HG02759 (cell line): Measurements from ENCODE around the gene TIMELESS.
"Not testable (repeated sequence)": the region's sequence is repeated elsewhere in the genome, so short reads cannot be mapped to it uniquely, and the experiment has no call there.

Source experiments
- ATAC-seq: cut with Tn5 transposase; IDR thresholded peaks from one replicate; pipeline ENCODE4 v1.9.1; 2021; ENCODE audit warnings: mild to moderate bottlenecking, moderate library complexity; ENCODE audit not compliant: unreplicated experiment

The TIMELESS gene

DNA sequence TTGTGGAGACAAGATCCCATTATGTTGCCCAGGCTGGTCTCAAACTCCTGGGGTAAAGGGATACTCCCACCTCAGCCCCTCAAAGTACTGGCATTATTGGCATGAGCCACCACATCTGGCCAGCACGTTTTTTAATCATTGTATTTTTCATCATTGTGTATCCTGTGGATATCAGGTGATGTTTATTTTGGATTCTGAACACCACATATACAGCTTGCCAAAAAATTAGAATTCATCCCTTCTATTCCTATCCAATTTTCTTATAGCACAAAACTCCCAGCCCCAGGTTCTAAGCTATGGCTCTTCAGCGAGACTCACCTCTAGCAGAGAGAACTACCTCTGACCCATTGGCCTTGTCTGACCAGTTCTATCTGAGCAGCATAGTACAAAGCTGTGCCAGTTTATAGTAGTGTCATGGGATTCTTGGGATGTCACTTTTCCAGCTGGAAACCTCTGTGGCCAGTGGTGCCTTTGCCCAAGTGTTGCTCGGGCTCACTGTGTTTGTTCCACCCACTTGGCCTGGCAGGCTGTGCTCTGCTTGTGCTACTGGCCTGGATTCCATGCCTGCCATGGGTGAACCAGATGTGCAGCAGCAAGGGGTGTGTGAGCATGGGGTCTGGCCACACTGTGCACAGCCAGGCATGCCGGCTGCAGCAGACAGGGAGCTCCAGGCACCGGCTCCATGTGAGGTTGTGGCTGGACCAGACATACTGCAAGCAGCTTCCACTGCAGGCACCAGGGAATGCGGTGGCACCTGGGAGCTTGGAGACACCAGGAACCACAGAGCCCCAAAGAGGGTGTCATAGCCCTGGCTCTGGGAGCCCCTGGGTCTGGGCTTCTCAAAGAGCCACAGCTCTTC is 37.2 kb downstream of the TIMELESS start:
- ATAC-seq: no peak

DNA sequence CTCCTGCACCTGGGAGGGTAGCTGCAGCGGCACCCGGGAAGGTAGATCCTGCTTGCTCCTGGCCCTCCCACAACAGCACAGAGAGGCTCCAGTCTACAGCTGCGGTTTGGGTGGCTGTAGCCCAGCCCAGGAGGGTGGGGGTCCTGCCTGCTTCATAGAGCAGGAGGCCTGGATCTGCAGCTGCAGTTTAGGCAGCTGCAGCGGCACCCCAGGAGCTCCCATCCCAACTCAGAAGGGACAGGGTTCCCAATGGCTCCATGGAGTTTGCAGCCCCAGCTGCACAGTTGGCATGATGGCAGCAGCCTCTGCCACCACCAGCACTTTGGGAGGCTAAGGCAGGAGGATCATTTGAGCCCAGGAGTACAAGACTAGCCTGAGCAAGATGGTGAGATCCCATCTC is 38.5 kb downstream of the TIMELESS start:
- ATAC-seq: no peak

DNA sequence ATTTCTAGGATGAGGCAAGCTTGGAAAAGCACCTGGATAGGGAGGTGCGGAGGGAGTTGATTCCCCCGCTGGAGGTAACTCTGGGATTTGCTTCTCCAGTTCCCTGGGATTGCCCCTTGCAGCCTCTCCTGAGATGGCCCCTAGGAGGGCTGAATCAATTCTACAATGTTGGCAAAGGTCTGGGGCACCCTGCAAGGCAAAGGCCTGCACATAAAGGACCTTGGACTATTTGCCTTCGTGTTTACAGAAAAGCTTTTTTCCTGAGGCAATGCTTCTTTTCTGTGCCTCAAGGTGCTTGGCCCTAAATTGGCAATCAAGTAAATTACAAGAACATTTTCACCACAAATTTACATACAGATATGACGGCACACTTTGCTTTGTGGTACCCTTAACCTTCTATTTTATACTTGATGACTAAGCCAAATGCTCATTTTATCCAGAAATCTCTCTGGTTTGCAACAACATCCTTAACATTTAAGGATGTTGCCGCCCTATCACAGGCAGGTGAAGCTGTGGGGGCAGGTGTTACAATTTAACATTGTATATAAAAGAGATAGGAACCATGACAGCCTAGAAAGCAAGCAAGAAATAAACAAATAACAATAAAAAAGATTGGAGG is 40.3 kb downstream of the TIMELESS start:
- ATAC-seq: no peak

DNA sequence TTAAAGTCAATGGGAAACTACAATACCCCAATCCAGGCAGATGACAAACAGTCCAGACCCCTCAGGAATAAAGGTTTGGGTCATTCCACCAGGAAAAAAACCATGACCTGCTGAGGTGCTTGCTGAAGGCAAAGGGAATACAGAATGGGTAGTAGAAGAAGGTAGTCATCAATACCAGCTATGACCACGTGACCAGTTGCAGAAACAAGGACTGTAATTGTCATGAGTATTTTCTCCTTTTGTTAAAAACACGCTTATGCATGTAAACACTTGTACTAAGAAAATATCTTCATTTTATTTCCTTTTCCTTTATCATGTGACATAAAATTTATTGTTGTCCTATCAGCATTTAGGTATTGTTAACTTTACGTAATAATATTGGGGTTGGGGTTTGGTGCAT is 45.0 kb downstream of the TIMELESS start:
- ATAC-seq: not testable (repeated sequence)

DNA sequence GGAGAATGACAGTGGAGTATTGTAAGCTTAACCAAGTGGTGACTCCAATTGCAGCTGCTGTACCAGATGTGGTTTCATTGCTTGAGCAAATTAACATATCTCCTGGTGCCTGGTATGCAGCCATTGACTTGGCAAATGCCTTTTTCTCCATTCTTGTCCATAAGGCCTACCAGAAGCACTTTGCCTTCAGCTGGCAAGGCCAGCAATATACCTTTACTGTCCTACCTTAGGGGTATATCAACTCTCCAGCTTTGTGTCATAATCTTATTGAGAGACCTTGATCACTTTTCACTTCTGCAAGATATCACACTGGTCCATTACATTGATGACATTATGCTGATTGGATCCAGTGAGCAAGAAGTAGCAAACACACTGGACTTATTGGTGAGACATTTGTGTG is 47.6 kb downstream of the TIMELESS start:
- ATAC-seq: not testable (repeated sequence)

DNA sequence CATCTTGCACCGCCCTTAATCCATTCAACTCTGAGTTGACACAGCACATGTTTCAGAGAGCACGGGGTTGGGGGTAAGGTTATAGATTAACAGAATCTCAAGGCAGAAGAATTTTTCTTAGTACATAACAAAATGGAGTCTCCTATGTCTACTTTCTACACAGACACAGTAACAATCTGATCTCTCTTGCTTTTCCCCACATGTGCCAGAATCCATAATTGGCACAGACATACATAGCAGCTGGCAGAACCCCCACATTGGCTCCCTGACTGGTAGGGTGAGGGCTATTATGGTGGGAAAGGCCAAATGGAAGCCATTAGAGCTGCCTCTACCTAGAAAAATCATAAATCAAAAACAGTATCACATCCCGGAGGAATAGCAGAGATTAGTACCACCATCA is 48.1 kb downstream of the TIMELESS start:
- ATAC-seq: not testable (repeated sequence)

DNA sequence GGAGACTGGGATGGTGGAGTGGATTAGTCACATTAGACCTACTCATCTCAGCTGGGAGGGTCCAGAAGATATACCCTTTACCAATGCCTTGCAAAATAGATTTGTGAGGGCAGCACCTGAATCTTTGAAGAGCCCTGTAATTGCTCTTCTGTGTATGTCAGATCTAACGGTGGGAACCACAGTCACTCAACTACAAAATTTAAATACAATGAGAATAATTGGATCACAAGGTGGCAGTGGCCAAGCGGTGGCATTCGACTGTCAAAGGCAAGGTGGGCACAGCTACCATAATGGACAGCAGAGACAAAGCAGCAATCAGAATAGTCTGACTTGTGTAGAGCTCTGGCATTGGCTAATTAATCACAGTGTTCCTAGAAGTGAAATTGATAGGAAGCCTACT is 49.8 kb downstream of the TIMELESS start:
- ATAC-seq: not testable (repeated sequence)

DNA sequence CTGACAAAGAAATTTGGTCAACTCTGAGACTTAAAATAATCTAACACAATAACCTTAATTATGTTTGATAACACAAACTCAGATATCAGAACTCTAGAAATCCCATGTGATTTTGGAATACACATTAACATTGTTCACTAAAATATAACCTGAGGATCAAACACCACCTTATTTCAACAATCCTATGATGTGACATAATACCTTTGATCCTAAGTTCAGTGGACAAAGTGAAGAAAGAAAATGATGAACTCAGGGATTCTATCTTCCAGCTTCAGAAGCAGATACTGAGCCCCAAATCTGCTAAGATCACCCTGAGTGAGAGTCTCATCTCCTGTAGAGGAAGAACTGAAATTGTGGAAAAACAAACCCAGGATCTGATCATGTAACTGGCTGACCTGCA is 50.9 kb downstream of the TIMELESS start:
- ATAC-seq: no peak

DNA sequence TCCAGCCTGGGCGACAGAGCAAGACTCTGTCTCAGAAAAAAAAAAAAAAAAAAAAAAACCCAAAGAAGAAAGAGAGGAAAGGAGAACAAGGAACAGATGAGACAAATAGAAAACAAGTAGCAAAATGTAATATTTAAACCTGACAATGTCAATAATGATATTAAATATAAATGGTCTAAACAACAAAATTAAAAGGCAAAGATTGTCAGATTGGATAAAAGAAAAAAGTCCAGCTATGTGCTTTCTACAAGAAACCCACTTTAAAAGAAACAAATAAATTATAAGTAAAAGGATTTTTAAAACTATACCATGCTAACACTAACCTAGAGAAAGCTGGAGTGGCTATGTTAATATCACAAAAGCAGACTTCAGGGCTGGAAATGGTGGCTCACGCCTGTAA is 56.9 kb downstream of the TIMELESS start:
- ATAC-seq: no peak

DNA sequence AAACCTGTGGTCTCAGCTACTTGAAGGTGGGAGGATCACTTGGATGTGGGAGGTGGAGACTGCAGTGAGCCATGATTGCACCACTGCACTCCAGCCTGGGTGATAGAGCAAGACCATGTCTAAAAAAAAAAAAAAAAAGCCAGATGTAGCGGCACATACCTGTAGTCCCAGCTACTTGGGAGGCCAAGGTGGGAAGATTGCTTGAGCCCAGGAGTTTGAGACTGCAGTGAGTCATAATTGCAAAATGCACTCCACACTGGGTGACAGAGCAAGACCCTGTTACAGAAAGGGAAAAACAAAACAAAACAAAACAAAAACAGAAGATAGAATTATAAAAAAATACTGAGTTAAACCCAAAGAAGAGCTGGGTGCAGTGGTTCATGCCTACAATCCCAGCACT is 57.5 kb downstream of the TIMELESS start:
- ATAC-seq: no peak

DNA sequence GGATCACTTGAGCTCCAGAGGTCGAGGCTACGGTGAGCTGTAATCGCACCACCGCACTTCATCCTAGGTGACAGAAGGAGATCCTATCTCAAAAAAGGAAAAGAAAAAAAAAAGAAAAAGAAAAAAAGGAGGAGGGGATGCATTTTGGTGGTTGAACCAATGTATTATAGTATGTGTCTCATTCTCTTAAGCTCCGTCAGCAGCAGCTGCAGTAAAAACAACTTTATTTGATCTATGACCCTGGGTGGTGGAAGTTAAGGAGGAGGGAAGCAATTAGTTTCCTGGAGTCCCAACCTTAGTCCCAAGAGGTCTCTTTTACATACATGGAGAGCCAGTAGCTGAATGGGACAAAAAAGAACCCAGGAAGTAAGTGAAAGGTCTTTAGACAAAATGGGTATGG is 59.8 kb downstream of the TIMELESS start:
- ATAC-seq: no peak

DNA sequence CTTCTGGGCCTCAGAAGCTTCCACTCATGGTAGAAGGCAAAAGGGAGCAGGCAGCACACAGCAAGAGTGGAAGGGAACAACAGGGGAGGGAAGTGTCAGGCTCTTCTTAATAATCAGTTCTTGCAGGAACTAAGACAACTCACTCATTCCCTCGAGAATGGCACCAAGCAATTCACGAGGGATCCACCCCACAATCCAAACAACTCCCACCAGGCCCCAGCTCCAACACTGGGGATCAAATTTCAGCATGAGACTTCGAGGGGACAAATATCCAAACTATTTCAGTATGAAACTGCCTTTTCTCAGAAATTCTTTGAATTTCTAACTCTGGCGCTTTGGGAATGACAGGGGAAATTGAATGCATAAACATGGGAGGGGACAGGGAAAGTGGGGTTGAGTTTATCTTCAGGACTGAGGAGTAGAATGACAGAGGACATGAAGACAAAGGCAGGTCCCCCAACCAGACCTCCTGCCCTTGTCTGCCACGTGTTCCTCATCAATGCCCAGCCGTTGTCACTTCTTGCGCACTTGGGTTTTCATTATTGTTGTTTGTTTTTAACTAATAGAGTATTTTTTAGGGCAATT is 62.0 kb downstream of the TIMELESS start:
- ATAC-seq: no peak

DNA sequence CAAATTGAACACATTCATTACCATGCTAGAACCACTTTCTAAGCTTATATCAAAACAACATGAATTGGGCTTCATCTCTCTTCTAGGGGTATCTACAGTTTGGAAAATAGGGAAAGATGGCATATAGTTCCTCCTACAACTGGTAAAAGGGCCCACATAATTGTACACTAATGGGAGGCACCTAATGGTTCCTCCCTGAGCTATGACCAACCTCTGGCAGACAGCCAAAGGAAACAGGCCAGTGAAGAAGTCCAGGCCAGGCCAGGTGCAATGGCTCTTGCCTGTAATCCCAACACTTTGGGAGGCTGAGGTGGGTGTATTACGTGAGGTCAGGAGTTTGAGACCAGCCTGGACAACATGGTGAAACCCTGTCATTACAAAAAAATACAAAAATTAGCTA is 63.4 kb downstream of the TIMELESS start:
- no peak for ATAC-seq

DNA sequence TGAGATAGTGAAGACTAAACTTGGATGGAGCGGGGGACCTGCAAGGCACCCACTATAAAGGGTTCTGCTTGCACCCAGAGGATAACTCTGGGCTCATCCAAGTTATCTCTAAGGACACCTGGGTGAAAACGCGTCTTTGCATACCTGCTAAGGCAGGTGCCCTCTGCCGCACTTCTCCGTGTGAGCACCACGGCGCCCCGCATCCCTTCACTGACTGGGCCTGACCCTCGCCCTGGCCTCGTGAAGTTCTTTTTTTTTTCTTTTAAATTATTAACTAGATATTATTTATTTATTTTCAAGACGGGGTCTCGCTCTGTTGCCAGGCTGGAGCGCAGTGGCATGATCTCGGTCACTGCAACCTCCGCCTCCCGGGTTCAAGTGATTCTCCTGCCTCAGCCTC is 66.6 kb downstream of the TIMELESS start:
- no peak for ATAC-seq

DNA sequence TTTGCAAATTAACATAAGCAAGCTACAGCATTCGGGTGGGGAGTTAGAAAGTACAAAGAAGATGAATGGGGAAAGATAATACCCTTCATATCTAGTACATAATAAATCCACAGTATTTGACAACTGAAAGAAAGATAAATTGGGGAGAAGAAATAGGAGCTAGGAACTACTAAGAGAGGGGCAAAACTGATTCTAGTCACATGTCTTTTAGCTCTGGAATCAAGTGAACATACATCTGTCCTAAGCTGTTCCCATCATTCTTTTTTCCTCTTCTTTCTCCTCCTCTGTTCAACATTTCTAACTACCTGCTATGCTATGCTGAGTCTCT is 71.3 kb downstream of the TIMELESS start:
- no peak for ATAC-seq

DNA sequence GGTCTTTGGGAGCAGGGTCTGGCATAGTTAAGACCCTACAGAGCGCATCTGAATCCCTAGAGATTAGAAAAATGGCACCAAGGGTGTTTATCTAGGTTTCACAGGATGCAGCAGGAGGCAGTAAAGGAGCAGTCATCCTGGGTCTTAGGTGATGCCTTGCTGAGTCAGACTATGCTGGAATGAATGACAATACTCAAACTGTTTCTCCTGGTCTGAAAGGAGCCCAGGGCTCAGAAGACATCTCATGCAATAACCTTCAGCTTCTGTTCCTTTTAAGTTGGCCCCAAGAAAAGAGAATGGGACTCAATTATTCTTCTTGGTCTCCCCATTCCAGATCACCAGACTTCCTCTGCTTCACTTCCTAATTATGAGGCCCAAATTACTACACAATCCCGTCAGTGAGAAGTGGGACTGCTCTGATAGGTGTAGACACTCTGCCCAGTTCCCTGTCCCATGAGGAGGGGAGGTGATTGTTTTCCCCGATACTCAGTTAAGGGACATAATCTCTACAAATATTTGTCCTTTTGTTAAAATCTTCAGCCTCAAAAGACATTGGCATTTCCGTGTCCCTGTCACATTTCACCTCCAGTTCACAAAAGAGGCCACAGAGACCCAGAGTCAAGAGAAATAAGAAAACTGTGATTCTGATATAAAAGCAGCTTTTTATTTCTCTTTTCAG is 71.8 kb downstream of the TIMELESS start:
- no peak for ATAC-seq

DNA sequence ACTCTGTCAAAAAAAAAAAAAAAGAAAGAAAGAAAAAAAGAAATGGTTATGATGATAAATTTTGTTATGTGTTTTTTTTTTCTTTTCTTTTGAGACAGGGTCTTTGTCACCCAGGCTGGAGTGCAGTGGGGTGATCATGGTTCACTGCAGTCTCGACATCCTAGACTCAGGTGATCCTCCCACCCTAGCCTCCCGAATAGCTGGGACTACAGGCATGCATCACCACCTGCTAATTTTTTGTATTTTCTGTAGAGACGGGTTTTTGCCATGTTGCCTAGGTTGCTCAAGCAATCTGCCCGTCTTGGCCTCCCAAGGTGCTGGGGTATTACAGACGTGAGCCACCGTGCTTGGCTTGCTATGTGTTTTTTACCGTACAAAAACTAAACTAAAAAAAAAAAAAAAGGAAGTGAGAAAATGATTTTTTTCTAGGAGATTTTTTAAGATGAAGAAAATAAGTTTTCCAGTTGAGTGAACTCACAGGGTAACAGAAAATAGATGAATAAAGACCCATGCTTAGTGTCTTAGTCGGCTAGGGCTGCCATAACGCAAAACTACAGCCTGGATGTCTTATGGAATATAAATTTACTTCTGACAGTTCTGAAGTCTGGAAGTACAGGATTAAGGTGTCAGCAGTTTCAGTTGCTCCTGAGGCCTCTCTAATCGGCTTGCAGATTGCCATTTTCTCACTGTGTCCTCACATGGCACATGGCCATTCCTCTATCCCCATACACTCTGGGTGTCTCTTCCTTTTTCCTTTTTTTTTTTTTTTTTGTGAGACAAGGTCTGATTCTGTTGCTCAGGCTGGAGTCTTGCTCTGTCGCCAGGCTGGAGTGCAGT is 73.4 kb downstream of the TIMELESS start:
- ATAC-seq: peak; percentile 78

DNA sequence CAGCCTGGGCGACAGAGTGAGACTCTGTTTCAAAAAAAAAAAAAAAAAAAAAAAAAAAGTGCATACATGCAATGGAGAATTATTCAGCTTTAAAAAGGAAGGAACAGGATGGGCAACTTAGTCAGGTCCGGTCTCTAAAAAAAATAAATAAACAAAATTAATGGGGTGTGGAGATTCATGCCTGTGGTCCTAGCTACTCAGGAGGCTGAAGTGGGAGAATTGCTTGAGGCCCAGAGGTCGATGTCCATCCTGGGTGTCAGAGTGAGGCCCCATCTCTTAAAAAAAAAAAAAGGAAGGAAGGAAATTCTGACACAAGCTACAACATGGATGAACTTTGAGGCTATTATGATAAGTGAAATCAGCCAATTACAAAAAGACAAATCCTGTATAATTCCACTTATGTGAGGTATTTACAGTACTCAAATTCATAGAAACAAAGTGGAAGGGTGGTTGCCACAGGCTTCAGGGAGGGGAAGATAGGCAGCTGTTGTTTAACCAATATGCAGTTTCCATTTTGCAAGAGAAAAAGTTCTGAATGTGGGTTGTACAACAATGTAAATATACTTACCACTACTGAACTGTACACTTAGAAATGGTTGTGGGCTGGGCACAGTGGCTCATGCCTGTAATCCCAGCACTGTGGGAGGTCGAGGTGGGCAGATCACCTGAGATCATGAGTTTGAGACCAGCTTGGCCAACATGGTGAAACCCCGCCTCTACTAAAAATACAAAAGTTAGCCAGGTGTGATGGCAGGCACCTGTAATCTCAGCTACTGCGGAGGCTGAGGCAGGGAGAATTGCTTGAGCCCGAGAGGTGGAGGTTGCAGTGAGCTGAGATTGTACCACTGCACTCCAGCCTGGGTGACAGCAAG is 74.3 kb downstream of the TIMELESS start:
- ATAC-seq: peak; percentile 40

DNA sequence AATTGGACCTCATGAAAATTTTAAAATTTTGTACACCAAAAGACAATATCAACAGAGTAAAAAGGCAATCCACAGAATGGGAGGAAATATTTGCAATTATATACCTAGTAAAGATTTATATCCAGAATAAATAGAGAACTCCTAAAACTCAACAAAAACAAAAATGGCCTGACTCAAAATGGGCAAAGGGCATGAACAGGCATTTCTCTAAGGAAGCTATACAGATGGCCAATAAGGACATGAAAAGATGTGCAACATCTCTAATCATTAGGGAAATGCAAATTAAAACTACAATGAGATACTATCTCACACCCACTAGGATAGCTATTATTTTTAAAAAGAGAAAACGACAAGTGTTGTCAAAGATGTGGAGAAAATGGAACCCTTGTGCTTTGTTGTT is 75.7 kb downstream of the TIMELESS start:
- ATAC-seq: no peak

DNA sequence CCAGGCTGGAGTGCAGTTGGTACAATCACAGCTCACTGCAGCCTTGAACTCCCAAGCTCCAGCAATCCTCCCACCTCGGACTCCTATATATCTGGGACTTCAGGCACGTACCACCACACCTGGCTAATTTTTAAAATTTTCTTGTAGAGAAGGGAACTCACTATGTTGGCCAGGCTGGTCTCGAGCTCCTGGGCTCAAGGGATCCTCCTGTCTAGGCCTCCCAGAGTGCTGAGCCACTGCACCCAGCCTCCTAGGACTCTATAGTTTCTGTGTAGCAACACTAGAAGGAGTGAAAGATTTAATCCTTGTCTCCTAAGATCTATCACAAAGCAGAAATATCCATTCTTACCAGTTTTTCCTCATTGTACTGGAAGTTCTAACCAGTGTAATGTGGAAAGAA is 82.3 kb downstream of the TIMELESS start:
- ATAC-seq: no peak
